GM10266 (cell line): ENCODE data around the gene SHANK3.
"Not testable (repeated sequence)": the region's sequence is repeated elsewhere in the genome, so short reads cannot be mapped to it uniquely, and the experiment has no call there.

ENCODE experiments used
- DNase-seq: peaks from one replicate; pipeline ENCODE4 v3.0.0; 2012; ENCODE audit errors: extremely low spot score
- CTCF ChIP-seq: IDR thresholded peaks from 2 replicates; pipeline ENCODE4 v1.5.1; 2012; ENCODE audit warnings: mild to moderate bottlenecking, low read depth; ENCODE audit not compliant: control insufficient read depth, insufficient read depth; ENCODE audit errors: missing control alignments

Gene SHANK3

GRCh38 chr22:50640857-50641647, 31.6 kb upstream of the SHANK3 start:
- no peak for DNase-seq
- TF ChIP-seq CTCF = no peak

- no peak for DNase-seq
- TF ChIP-seq CTCF = no peak
Measured at GRCh38 chr22:50641696-50642607, 30.7 kb upstream of the SHANK3 start.

- not testable (repeated sequence) for DNase-seq
Measured at GRCh38 chr22:50643021-50643820, 29.4 kb upstream of the SHANK3 start.

- DNase-seq = not testable (repeated sequence)
Measured at GRCh38 chr22:50643821-50644101, 28.9 kb upstream of the SHANK3 start.

GRCh38 chr22:50653256-50653655, 19.4 kb upstream of the SHANK3 start:
- TF ChIP-seq CTCF = no peak
- DNase-seq = no peak

- DNase-seq = not testable (repeated sequence)
Measured at GRCh38 chr22:50654664-50655063, 18.0 kb upstream of the SHANK3 start.

GRCh38 chr22:50656122-50657070, 16.2 kb upstream of the SHANK3 start:
- DNase-seq = no peak
- no peak for TF ChIP-seq CTCF

GRCh38 chr22:50657925-50658324, 14.7 kb upstream of the SHANK3 start:
- no peak for TF ChIP-seq CTCF
- no peak for DNase-seq

GRCh38 chr22:50659711-50660110, 12.9 kb upstream of the SHANK3 start:
- not testable (repeated sequence) for DNase-seq
